Measurements from ENCODE around the gene ADGRF1.
A peak's percentile ranks its signal among the peaks of the same experiment; 100 is the strongest.
"Not testable (repeated sequence)": the region's sequence is repeated elsewhere in the genome, so short reads cannot be mapped to it uniquely, and the experiment has no call there.

Gene ADGRF1

GRCh38 chr6:47061309-47062300, 19.5 kb upstream of the ADGRF1 start:
- no peak for DNase-seq

- no peak for DNase-seq
Observed at GRCh38 chr6:47059216-47059885, 17.2 kb upstream of the ADGRF1 start.

GRCh38 chr6:47057830-47058540, 15.9 kb upstream of the ADGRF1 start:
- peak; percentile 87 for DNase-seq

- DNase-seq = no peak
Observed at GRCh38 chr6:47056832-47057231, 14.7 kb upstream of the ADGRF1 start.

- DNase-seq = not testable (repeated sequence)
Observed at GRCh38 chr6:47054302-47054701, 12.2 kb upstream of the ADGRF1 start.

- no peak for DNase-seq
Observed at GRCh38 chr6:47048638-47049037, 6.5 kb upstream of the ADGRF1 start.

- peak; percentile 74 for DNase-seq
Observed at GRCh38 chr6:47047479-47048407, 5.6 kb upstream of the ADGRF1 start.

- DNase-seq = no peak
Observed at GRCh38 chr6:47047097-47047478, 5.0 kb upstream of the ADGRF1 start.

GRCh38 chr6:47044397-47044796, 2.3 kb upstream of the ADGRF1 start:
- peak; percentile 76 for DNase-seq

- DNase-seq = no peak
Observed at GRCh38 chr6:47043286-47043685, 1.2 kb upstream of the ADGRF1 start.

- DNase-seq = no peak
Observed at GRCh38 chr6:47041741-47042140, 391 bp downstream of the ADGRF1 start.

GRCh38 chr6:47034926-47035325, 7.2 kb downstream of the ADGRF1 start:
- DNase-seq = peak; percentile 98

- DNase-seq = no peak
Observed at GRCh38 chr6:47034421-47034820, 7.7 kb downstream of the ADGRF1 start.

GRCh38 chr6:47032974-47033765, 9.0 kb downstream of the ADGRF1 start:
- no peak for DNase-seq

- no peak for DNase-seq
Observed at GRCh38 chr6:47031656-47032055, 10.5 kb downstream of the ADGRF1 start.

- DNase-seq = no peak
Observed at GRCh38 chr6:47029865-47030561, 12.1 kb downstream of the ADGRF1 start.

GRCh38 chr6:47028835-47029360, 13.2 kb downstream of the ADGRF1 start:
- DNase-seq = peak; percentile 46

- DNase-seq = no peak
Observed at GRCh38 chr6:47027315-47027714, 14.8 kb downstream of the ADGRF1 start.

GRCh38 chr6:47026679-47027078, 15.5 kb downstream of the ADGRF1 start:
- no peak for DNase-seq

GRCh38 chr6:47023573-47023972, 18.6 kb downstream of the ADGRF1 start:
- no peak for DNase-seq

Data from kidney glomerular epithelial cell (primary cell).